ENCODE data around the gene TRAPPC5. TPM values are rescaled to one million over a fixed set of nuclear protein-coding genes. Genes with fewer than 3 reads are reported as not detected.

TRAPPC5 gene
- total RNA-seq, 1 experiment from 2014 or later: 101 TPM

DNA sequence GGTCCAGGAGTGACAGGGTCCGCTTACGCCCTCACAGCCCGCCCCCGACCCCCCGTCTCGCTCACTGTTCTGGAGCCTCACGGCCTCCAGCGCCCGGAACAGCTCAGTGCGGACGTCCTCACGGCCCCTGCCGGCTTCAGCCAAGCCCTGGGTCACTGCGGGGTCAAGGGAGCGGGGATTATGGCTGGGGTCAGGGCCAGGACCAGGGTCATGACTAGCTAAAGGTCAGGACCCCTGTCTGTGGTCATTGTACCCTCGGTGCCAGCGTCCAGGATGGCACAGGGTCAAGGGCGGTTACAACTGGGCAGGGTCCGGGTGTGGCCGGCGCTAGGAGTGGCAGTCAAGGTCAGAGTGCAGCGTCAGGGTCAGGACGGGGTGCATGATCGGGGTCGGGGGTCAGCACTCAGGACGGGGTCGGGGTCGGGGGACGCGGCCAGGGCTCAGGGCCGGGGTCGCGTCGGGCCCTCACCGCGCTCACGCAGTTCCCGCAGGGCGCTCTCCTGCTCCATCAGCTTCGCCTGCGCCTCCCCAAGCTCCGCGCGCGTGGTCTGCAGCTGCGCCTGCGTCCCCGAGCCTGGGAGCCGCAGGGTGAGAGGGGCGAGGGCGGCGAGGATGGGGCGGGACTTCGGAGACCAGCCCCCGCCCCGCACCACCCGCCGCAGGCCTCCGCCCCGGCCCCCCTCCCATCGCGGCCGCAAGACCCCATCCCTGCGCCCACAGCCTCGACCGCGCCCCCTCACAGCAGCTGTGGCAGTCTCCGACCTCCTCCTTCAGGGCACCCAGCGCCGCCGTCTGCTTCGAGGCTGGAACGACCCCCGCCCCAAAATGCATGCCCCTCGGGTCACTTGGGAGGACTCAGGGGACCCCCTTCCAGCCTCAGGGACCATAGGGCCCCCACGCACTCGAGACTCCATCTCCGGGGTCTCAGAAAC is 49.9 kb downstream of the TRAPPC5 start:
- no peaks in the 10 kb centered on the region for H3K4me1 ChIP-seq (ENCODE audit: control insufficient read depth in 1 of 2, insufficient read depth in 2 of 2, low read length in 2 of 2)
- H3K9ac ChIP-seq (ENCODE audit: low read length): no peak overlapping the region
- DNase-seq (ENCODE audit: low read depth, low spot score): no peak
- H2AFZ ChIP-seq (ENCODE audit: low read depth, low read length, poor library complexity, severe bottlenecking): no peak overlapping the region
- H3K4me2 ChIP-seq (ENCODE audit: low read length): no peak overlapping the region
- H3K36me3 ChIP-seq (ENCODE audit: control insufficient read depth in 1 of 2, insufficient read depth in 2 of 2, low read length in 2 of 2): no peaks in the 10 kb centered on the region
- no peaks in the 10 kb centered on the region for H3K79me2 ChIP-seq (ENCODE audit: insufficient read depth, low read length)
- ATAC-seq: no peak
- ChIA-PET RAD21 (ENCODE audit: low non-redundant PET in 1 of 2, low total read pairs in 2 of 2, uncharacterized antibody in 2 of 2, unreplicated experiment in 2 of 2) (no interaction called here), POLR2A (no interaction called here), CTCF (no interaction called here)
- no TSS peak for BruUV-seq (replicated peaks)
- H3K27me3 ChIP-seq (ENCODE audit: insufficient read depth, low read length): peaks cover 13% of the 10 kb centered on the region; the same call in 1 of the 2 replicates
- intact Hi-C loops (cut with micrococcal nuclease): no loop called here
- TF ChIP-seq SIN3A (IDR thresholded peaks at IDR 0.05; ENCODE audit: low read depth): no peak
- no peak for TF ChIP-seq TCF7L2 (IDR thresholded peaks at IDR 0.05; ENCODE audit: borderline replicate concordance, extremely low read depth, insufficient read depth, insufficient read length)
- TF ChIP-seq ZFX (IDR thresholded peaks at IDR 0.05): no peak
- TF ChIP-seq CEBPB (IDR thresholded peaks at IDR 0.05; ENCODE audit: low read depth): no peak
- TF ChIP-seq SRF (IDR thresholded peaks at IDR 0.05; ENCODE audit: low read depth): no peak
- TF ChIP-seq, protein P1, sequence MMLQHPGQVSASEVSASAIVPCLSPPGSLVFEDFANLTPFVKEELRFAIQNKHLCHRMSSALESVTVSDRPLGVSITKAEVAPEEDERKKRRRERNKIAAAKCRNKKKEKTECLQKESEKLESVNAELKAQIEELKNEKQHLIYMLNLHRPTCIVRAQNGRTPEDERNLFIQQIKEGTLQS (IDR thresholded peaks at IDR 0.05): no peak
- no peak for TF ChIP-seq EGR1 (IDR thresholded peaks at IDR 0.05; ENCODE audit: low read depth)
- TF ChIP-seq FOSL1 (IDR thresholded peaks at IDR 0.05; ENCODE audit: low read depth): no peak
- TF ChIP-seq CTCF (IDR thresholded peaks at IDR 0.05 in 2 of 3, conservative IDR thresholded peaks at IDR 0.05 in 1 of 3; ENCODE audit: borderline replicate concordance in 1 of 3, insufficient read depth in 1 of 3, low read depth in 2 of 3, low read length in 2 of 3): no peak
- no peak for TF ChIP-seq RAD21 (IDR thresholded peaks at IDR 0.05; ENCODE audit: low read depth)
- no peak for TF ChIP-seq ZNF274 (IDR thresholded peaks at IDR 0.05; ENCODE audit: low read depth, low read length)
- no peak for TF ChIP-seq EZH2 (IDR thresholded peaks at IDR 0.05)
- TF ChIP-seq JUND (IDR thresholded peaks at IDR 0.05): no peak
- no peak for TF ChIP-seq EZH2phosphoT487 (IDR thresholded peaks at IDR 0.05; ENCODE audit: borderline replicate concordance)
- TF ChIP-seq, protein P2, sequence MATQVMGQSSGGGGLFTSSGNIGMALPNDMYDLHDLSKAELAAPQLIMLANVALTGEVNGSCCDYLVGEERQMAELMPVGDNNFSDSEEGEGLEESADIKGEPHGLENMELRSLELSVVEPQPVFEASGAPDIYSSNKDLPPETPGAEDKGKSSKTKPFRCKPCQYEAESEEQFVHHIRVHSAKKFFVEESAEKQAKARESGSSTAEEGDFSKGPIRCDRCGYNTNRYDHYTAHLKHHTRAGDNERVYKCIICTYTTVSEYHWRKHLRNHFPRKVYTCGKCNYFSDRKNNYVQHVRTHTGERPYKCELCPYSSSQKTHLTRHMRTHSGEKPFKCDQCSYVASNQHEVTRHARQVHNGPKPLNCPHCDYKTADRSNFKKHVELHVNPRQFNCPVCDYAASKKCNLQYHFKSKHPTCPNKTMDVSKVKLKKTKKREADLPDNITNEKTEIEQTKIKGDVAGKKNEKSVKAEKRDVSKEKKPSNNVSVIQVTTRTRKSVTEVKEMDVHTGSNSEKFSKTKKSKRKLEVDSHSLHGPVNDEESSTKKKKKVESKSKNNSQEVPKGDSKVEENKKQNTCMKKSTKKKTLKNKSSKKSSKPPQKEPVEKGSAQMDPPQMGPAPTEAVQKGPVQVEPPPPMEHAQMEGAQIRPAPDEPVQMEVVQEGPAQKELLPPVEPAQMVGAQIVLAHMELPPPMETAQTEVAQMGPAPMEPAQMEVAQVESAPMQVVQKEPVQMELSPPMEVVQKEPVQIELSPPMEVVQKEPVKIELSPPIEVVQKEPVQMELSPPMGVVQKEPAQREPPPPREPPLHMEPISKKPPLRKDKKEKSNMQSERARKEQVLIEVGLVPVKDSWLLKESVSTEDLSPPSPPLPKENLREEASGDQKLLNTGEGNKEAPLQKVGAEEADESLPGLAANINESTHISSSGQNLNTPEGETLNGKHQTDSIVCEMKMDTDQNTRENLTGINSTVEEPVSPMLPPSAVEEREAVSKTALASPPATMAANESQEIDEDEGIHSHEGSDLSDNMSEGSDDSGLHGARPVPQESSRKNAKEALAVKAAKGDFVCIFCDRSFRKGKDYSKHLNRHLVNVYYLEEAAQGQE (IDR thresholded peaks at IDR 0.05; ENCODE audit: low read depth): no peak
- TF ChIP-seq CBX3 (IDR thresholded peaks at IDR 0.05; ENCODE audit: low read depth): no peak
- TF ChIP-seq POLR2AphosphoS5 (IDR thresholded peaks at IDR 0.05; ENCODE audit: low read depth, low read length): no peak
- TF ChIP-seq ELF1 (IDR thresholded peaks at IDR 0.05; ENCODE audit: borderline replicate concordance, low read depth): no peak
- TF ChIP-seq, protein P3, sequence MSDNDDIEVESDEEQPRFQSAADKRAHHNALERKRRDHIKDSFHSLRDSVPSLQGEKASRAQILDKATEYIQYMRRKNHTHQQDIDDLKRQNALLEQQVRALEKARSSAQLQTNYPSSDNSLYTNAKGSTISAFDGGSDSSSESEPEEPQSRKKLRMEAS (IDR thresholded peaks at IDR 0.05): no peak
- H3K27ac ChIP-seq (ENCODE audit: low read depth, low read length): no peak overlapping the region
- no peak overlapping the region for H3K4me3 ChIP-seq (replicated peaks in 1 of 2; ENCODE audit: low read depth in 1 of 2, low read length in 2 of 2)
- no peaks in the 10 kb centered on the region for H3K9me2 ChIP-seq (ENCODE audit: insufficient read depth)
- no peaks in the 10 kb centered on the region for H3K9me3 ChIP-seq (ENCODE audit: control insufficient read depth in 1 of 2, insufficient read depth in 1 of 2, low read depth in 1 of 2, low read length in 2 of 2)
- H4K20me1 ChIP-seq (ENCODE audit: insufficient read depth): no peaks in the 10 kb centered on the region
